Hepatocyte (in vitro differentiated cells): Measurements from ENCODE around the gene ELL2. TPM values are rescaled to one million over a fixed set of nuclear protein-coding genes. Genes with fewer than 3 reads are reported as not detected.
A peak's percentile ranks its signal among the peaks of the same experiment; 100 is the strongest.

Source experiments
- DNase-seq: peaks from one replicate; pipeline ENCODE4 v3.0.0-alpha.2; 2016; ENCODE audit warnings: low spot score
- H2AFZ ChIP-seq: fragments of 200-600 bp; sonication (generic); 2 replicates; pipeline ENCODE4 v1.6.0; 2016; ENCODE audit warnings: antibody characterized with exemption, mild to moderate bottlenecking
- H3K27ac ChIP-seq: fragments of 200-600 bp; sonication (generic); 2 replicates; pipeline ENCODE4 v1.5.1; 2016; ENCODE audit warnings: mild to moderate bottlenecking
- H3K27me3 ChIP-seq: fragments of 200-600 bp; sonication (generic); 2 replicates; pipeline ENCODE4 v1.6.1; 2016
- H3K36me3 ChIP-seq: fragments of 200-600 bp; sonication (generic); replicated peaks from 2 replicates; pipeline ENCODE4 v1.5.1; 2016; ENCODE audit warnings: low read depth; ENCODE audit not compliant: insufficient read depth
- H3K4me1 ChIP-seq: fragments of 200-600 bp; sonication (generic); 2 replicates; pipeline ENCODE4 v1.5.1; 2016; ENCODE audit warnings: mild to moderate bottlenecking, moderate library complexity; ENCODE audit not compliant: insufficient read depth
- H3K4me2 ChIP-seq: fragments of 200-600 bp; sonication (generic); 2 replicates; pipeline ENCODE4 v1.6.0; 2016
- H3K4me3 ChIP-seq: fragments of 200-600 bp; sonication (generic); 2 replicates; pipeline ENCODE4 v1.5.1; 2016; ENCODE audit warnings: mild to moderate bottlenecking
- H3K79me2 ChIP-seq: fragments of 200-600 bp; sonication (generic); 2 replicates; pipeline ENCODE4 v1.6.0; 2017; ENCODE audit warnings: mild to moderate bottlenecking
- H3K9me2 ChIP-seq: fragments of 200-600 bp; sonication (generic); replicated peaks from 2 replicates; pipeline ENCODE4 v1.6.0; 2017; ENCODE audit warnings: mild to moderate bottlenecking; ENCODE audit not compliant: insufficient read depth
- H3K9me3 ChIP-seq: fragments of 200-600 bp; sonication (generic); 2 replicates; pipeline ENCODE4 v1.5.1; 2016; ENCODE audit warnings: low read depth, mild to moderate bottlenecking
- H4K20me1 ChIP-seq: fragments of 200-600 bp; sonication (generic); 2 replicates; pipeline ENCODE4 v1.6.0; 2016; ENCODE audit warnings: mild to moderate bottlenecking; ENCODE audit not compliant: insufficient read depth, poor library complexity, severe bottlenecking
- EZH2 ChIP-seq: fragments of 200-600 bp; sonication (generic); IDR thresholded peaks from 2 replicates; pipeline ENCODE4 v1.6.1; 2016; ENCODE audit warnings: antibody characterized with exemption, mild to moderate bottlenecking, borderline replicate concordance
- EZH2phosphoT487 ChIP-seq: fragments of 200-600 bp; sonication (generic); IDR thresholded peaks from one replicate; pipeline ENCODE4 v1.6.1; 2018; ENCODE audit warnings: antibody characterized with exemption, mild to moderate bottlenecking, low read depth, moderate library complexity; ENCODE audit not compliant: unreplicated experiment, severe bottlenecking
- WGBS: methylation state at CpG from one replicate; pipeline ENCODE4 v1.1.6; 2016; ENCODE audit warnings: low lambda C conversion rate; ENCODE audit errors: missing lambda C conversion rate; 5-methylcytosine and 5-hydroxymethylcytosine counted together
- polyA plus RNA-seq: library from polyadenylated mRNA; unstranded; fragments of >200 nt; fragmentation: Nextera tagmentation; extraction: Ambion mirVana; gene quantifications from 2 replicates; pipeline ENCODE4 v1.2.1, GENCODE V29; 2016
- total RNA-seq: library from RNA; depleted of rRNA; stranded (reverse); fragments of >200 nt; gene quantifications from 2 replicates; pipeline ENCODE4 v1.2.3, GENCODE V29; 2014
- TF ChIP-seq, protein P1 (sequence below): fragments of 200-600 bp; sonication (generic); IDR thresholded peaks from 2 replicates; pipeline ENCODE4 v1.5.1; 2016; ENCODE audit warnings: antibody characterized with exemption, mild to moderate bottlenecking; ENCODE audit not compliant: poor library complexity

ELL2 gene
- total and polyA plus RNA-seq, 2 experiments from 2014 or later, result 34.6 to 56.0 TPM

DNA sequence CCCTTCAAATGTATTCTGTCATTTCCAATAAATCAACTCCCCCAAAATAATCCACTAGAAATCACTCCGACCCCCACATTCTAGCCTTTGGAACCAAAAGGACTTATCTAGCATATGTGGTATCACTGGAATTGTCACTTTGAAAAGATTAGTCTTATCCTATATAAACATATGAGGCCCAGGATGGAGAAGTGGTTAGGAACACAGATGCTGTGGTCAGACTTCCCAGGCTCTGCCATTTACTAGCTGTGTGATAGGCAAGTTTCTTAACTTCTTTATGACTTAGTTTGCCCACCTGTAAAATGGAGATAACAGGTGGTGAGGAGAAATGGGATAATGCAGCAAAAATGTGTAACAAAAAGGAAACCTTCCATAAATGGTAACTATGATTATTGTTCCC is 77.1 kb downstream of the ELL2 start:
- H3K4me2 ChIP-seq, result no peak overlapping the region
- H3K27me3 ChIP-seq, result no peaks in the 10 kb centered on the region
- no peaks in the 10 kb centered on the region for H3K79me2 ChIP-seq
- H3K9me3 ChIP-seq, result no peaks in the 10 kb centered on the region
- H3K4me3 ChIP-seq, result no peak overlapping the region
- DNase-seq, result no peak
- H3K27ac ChIP-seq, result peak overlapping the region; percentile 17
- WGBS, result 71% methylated on average over 1 of the region's 1 CpG
- no peaks in the 10 kb centered on the region for H3K9me2 ChIP-seq
- peaks cover 17% of the 10 kb centered on the region for H3K4me1 ChIP-seq
- H4K20me1 ChIP-seq, result no peaks in the 10 kb centered on the region
- TF ChIP-seq EZH2 (no peak), EZH2phosphoT487 (no peak)
- TF ChIP-seq, protein P1, sequence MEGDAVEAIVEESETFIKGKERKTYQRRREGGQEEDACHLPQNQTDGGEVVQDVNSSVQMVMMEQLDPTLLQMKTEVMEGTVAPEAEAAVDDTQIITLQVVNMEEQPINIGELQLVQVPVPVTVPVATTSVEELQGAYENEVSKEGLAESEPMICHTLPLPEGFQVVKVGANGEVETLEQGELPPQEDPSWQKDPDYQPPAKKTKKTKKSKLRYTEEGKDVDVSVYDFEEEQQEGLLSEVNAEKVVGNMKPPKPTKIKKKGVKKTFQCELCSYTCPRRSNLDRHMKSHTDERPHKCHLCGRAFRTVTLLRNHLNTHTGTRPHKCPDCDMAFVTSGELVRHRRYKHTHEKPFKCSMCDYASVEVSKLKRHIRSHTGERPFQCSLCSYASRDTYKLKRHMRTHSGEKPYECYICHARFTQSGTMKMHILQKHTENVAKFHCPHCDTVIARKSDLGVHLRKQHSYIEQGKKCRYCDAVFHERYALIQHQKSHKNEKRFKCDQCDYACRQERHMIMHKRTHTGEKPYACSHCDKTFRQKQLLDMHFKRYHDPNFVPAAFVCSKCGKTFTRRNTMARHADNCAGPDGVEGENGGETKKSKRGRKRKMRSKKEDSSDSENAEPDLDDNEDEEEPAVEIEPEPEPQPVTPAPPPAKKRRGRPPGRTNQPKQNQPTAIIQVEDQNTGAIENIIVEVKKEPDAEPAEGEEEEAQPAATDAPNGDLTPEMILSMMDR, result no peak
- H2AFZ ChIP-seq, result no peak overlapping the region
- no peaks in the 10 kb centered on the region for H3K36me3 ChIP-seq

DNA sequence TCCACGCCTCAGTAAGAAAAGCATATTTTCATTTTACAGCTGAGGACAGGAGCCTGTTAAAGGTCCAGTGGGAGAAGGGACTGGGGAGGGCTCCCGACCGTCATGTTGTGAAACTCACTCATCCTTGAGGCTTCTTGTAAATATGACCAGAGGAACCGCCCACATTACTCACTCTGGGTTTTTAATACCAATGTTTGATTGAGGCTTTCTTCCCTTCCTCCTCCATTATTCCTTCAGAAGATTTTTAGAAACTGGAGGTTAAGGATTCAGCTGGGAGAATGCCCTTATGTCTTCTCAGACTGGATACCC is 77.7 kb downstream of the ELL2 start:
- Histone ChIP-seq H3K4me1 (peaks cover 22% of the 10 kb centered on the region), H2AFZ (no peak overlapping the region), H3K9me2 (no peaks in the 10 kb centered on the region), H3K36me3 (no peaks in the 10 kb centered on the region), H3K27me3 (no peaks in the 10 kb centered on the region), H3K9me3 (no peaks in the 10 kb centered on the region), H3K79me2 (no peaks in the 10 kb centered on the region), H3K27ac (peak overlapping the region; percentile 17), H3K4me2 (no peak overlapping the region), H4K20me1 (no peaks in the 10 kb centered on the region), H3K4me3 (no peak overlapping the region)
- no peak for TF ChIP-seq EZH2
- TF ChIP-seq EZH2phosphoT487, result no peak
- TF ChIP-seq, protein P1, result no peak
- DNase-seq, result no peak
- 71% methylated on average over 4 of the region's 4 CpGs for WGBS

DNA sequence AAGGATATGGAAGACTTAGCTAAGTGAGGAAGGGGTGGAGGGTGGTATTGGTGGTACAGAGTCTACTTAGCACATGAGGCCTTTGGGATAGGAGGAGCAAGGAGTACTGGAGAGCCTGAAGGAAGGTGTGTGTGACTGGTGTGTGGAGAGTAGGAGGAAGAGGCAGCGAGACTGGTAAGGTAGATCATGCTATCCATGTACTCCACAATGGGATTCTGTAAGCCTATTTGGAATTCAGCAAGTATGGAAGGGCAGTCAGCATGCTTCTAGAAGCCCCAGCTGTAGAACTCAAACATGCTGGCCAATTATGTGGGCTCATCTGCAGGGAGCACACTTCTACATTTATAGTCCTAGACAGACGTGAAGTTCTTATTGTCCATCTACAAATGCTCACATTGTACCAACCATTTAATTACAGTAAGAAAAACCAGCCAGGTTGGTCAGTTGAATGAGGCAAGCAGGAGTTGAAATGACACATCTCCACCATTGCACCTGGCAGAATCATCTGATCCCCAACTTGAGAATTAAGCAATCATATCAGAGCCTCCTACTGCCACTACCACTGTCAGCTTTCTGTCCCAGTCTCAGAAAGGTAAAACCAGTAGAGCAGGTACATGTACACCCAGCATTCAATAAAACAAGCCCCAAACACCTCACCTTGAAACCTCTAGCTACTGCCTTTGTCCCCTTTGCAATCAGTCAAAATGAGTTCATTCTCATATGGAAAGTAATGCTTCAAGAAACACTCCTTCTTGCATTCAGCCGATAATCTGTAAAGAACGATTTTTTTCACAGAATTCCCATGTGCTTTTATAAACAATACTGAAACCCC is 78.2 kb downstream of the ELL2 start:
- H3K4me3 ChIP-seq, result no peak overlapping the region
- H3K27me3 ChIP-seq, result no peaks in the 10 kb centered on the region
- H2AFZ ChIP-seq, result no peak overlapping the region
- 77% methylated on average over 4 of the region's 4 CpGs for WGBS
- H3K79me2 ChIP-seq, result no peaks in the 10 kb centered on the region
- peak overlapping the region; percentile 17 for H3K27ac ChIP-seq
- H3K4me1 ChIP-seq, result peaks cover 28% of the 10 kb centered on the region
- no peaks in the 10 kb centered on the region for H3K36me3 ChIP-seq
- no peak for DNase-seq
- no peak overlapping the region for H3K4me2 ChIP-seq
- H3K9me2 ChIP-seq, result no peaks in the 10 kb centered on the region
- TF ChIP-seq EZH2 (no peak), EZH2phosphoT487 (no peak)
- TF ChIP-seq, protein P1, result no peak
- no peaks in the 10 kb centered on the region for H4K20me1 ChIP-seq
- no peaks in the 10 kb centered on the region for H3K9me3 ChIP-seq
